Esophagus muscularis mucosa (tissue), 4 donors: ENCODE data around the gene RIPOR2. TPM values are rescaled to one million over a fixed set of nuclear protein-coding genes. Genes with fewer than 3 reads are reported as not detected.

Experiments
- DNase-seq: peaks from one replicate; pipeline ENCODE4 v3.0.0-alpha.2; 2017; ENCODE audit errors: extremely low spot score
- H3K27ac ChIP-seq, 4 donors: fragments of 200-600 bp; sonication (generic); replicated peaks in 1 of 4; 1 replicate in 3 of 4; 2 replicates in 1 of 4; pipeline ENCODE4 v1.5.1; 2016 to 2019; ENCODE audit warnings: mild to moderate bottlenecking in 1 of 4
- H3K27me3 ChIP-seq, 4 donors: fragments of 200-600 bp; sonication (generic); one replicate each; pipeline versions ENCODE4 v1.5.1 to v1.6.0; 2016 to 2019
- H3K36me3 ChIP-seq, 4 donors: fragments of 200-600 bp; sonication (generic); one replicate each; pipeline ENCODE4 v1.5.1; 2016 to 2019
- H3K4me1 ChIP-seq, 4 donors: fragments of 200-600 bp; sonication (generic); one replicate each; pipeline ENCODE4 v1.5.1; 2016 to 2019
- H3K4me3 ChIP-seq, 4 donors: fragments of 200-600 bp; sonication (generic); 1 replicate in 2 of 4; 2 replicates in 2 of 4; pipeline ENCODE4 v1.5.1; 2016 to 2019; ENCODE audit warnings: mild to moderate bottlenecking in 4 of 4, moderate library complexity in 1 of 4
- H3K9me3 ChIP-seq, 4 donors: fragments of 200-600 bp; sonication (generic); 1 replicate in 3 of 4; 2 replicates in 1 of 4; pipeline ENCODE4 v1.5.1; 2016 to 2019
- CTCF ChIP-seq, 3 experiments: fragments of 200-600 bp in 2 of 3; fragments of 450-650 bp in 1 of 3; sonication (generic) in 2 of 3; IDR thresholded peaks; one replicate each; pipeline ENCODE4 v1.5.1; 2017 to 2019; ENCODE audit warnings: antibody characterized with exemption in 3 of 3, mild to moderate bottlenecking in 2 of 3, moderate library complexity in 1 of 3
- EP300 ChIP-seq: sonication (generic); formaldehyde crosslinking; IDR thresholded peaks from one replicate; pipeline ENCODE4 v1.6.1; 2017; ENCODE audit warnings: antibody characterized with exemption
- POLR2A ChIP-seq: fragments of 450-650 bp; IDR thresholded peaks from one replicate; pipeline ENCODE4 v1.6.1; 2017; ENCODE audit warnings: antibody characterized with exemption, moderate library complexity, mild to moderate bottlenecking, low read depth
- POLR2AphosphoS5 ChIP-seq, 2 donors: sonication (generic); formaldehyde crosslinking; IDR thresholded peaks; one replicate each; pipeline ENCODE4 v1.6.1; 2017; ENCODE audit warnings: antibody characterized with exemption in 2 of 2
- WGBS: methylation state at CpG from one replicate; pipeline ENCODE4 v1.1.5; 2018; 5-methylcytosine and 5-hydroxymethylcytosine counted together
- intact Hi-C: fragments of 100-400 bp; cut with DNase I; formaldehyde crosslinking; loops from one replicate; pipeline ENCODE4 v1.15.1; 2023
- total RNA-seq, 4 donors: library from RNA; depleted of rRNA; stranded (reverse); fragments of >200 nt; gene quantifications; one replicate each; pipeline versions ENCODE4 v1.1.0 to v1.2.1, GENCODE V29; 2016

RIPOR2 gene
- total RNA-seq, 4 donors from 2014 or later = 2.6 to 14.4 (median 5.1) TPM

GRCh38 chr6:24908650-24909035 lies 27.1 kb downstream of the RIPOR2 start:
- Histone ChIP-seq H3K27ac (peak overlapping the region; percentile 6 to 47 (median 19)), H3K36me3 (no peaks in the 10 kb centered on the region), H3K9me3 (peaks cover 0 to 5% (median 0%) of the 10 kb centered on the region in 4 donors), H3K4me3 (peak overlapping the region in 2 of 4 donors; percentile 2 to 69), H3K27me3 (peaks cover 0 to 32% (median 3%) of the 10 kb centered on the region in 4 donors), H3K4me1 (peaks cover 10 to 44% (median 38%) of the 10 kb centered on the region in 4 donors)
- TF ChIP-seq POLR2A = no peak
- no peak for TF ChIP-seq CTCF (IDR thresholded peaks at IDR 0.05)
- TF ChIP-seq EP300 = no peak
- no peak for TF ChIP-seq POLR2AphosphoS5 (IDR thresholded peaks at IDR 0.05)
- no peak for DNase-seq
- 53% methylated on average over 4 of the region's 4 CpGs for WGBS
- intact Hi-C loops = no loop called here

- no peak for DNase-seq
- peak overlapping the region in 3 of 4 donors; percentile 6 to 47 (median 13) for H3K27ac ChIP-seq
- intact Hi-C loops = no loop called here
Observed at GRCh38 chr6:24907919-24908649, 27.7 kb downstream of the RIPOR2 start.

GRCh38 chr6:24906314-24906713 lies 29.4 kb downstream of the RIPOR2 start:
- no peak for TF ChIP-seq EP300
- TF ChIP-seq POLR2AphosphoS5 (IDR thresholded peaks at IDR 0.05) = no peak
- TF ChIP-seq POLR2A = no peak
- TF ChIP-seq CTCF (IDR thresholded peaks at IDR 0.05) = no peak
- Histone ChIP-seq H3K27me3 (peaks cover 0 to 11% (median 0%) of the 10 kb centered on the region in 4 donors), H3K9me3 (peaks cover 0 to 11% (median 0%) of the 10 kb centered on the region in 4 donors), H3K27ac (no peak overlapping the region), H3K4me1 (peaks cover 2 to 32% (median 27%) of the 10 kb centered on the region in 4 donors), H3K4me3 (no peak overlapping the region), H3K36me3 (no peaks in the 10 kb centered on the region)
- intact Hi-C loops = no loop called here
- no peak for DNase-seq

More at GRCh38 chr6:24907919-24908649, 27.7 kb downstream of the RIPOR2 start:
- 44% methylated on average over 4 of the region's 4 CpGs for WGBS
- Histone ChIP-seq H3K9me3 (peaks cover 0 to 7% (median 0%) of the 10 kb centered on the region in 4 donors), H3K4me1 (peaks cover 10 to 44% (median 38%) of the 10 kb centered on the region in 4 donors), H3K4me3 (no peak overlapping the region), H3K36me3 (no peaks in the 10 kb centered on the region), H3K27me3 (peaks cover 0 to 29% (median 2%) of the 10 kb centered on the region in 4 donors)
- TF ChIP-seq POLR2AphosphoS5 (IDR thresholded peaks at IDR 0.05) = no peak
- no peak for TF ChIP-seq CTCF (IDR thresholded peaks at IDR 0.05)
- no peak for TF ChIP-seq POLR2A
- no peak for TF ChIP-seq EP300

GRCh38 chr6:24905483-24905882 lies 30.3 kb downstream of the RIPOR2 start:
- H3K4me3 ChIP-seq = no peak overlapping the region
- peaks cover 0 to 11% (median 0%) of the 10 kb centered on the region in 4 donors for H3K9me3 ChIP-seq
- no peak for DNase-seq
- TF ChIP-seq EP300 (no peak), CTCF (IDR thresholded peaks at IDR 0.05) (no peak), POLR2A (no peak), POLR2AphosphoS5 (IDR thresholded peaks at IDR 0.05) (no peak)
- WGBS = 43% methylated on average over 3 of the region's 3 CpGs
- peaks cover 0 to 3% (median 0%) of the 10 kb centered on the region in 4 donors for H3K27me3 ChIP-seq
- H3K36me3 ChIP-seq = no peaks in the 10 kb centered on the region
- H3K4me1 ChIP-seq = peaks cover 0 to 24% (median 20%) of the 10 kb centered on the region in 4 donors
- intact Hi-C loops = no loop called here
- no peak overlapping the region for H3K27ac ChIP-seq
